ENCODE measurements around the gene ADGRG1. TPM values are rescaled to one million over a fixed set of nuclear protein-coding genes. Genes with fewer than 3 reads are reported as not detected.

Gene ADGRG1
- total RNA-seq, 2 donors from 2014 or later = 0.64 TPM

- no peaks in the 10 kb centered on the region for H3K9me3 Mint-ChIP-seq
- H3K4me3 Mint-ChIP-seq = no peak within 1 kb of the TSS
- 93 to 100% methylated on average over 4 to 11 of the region's 11 CpGs for WGBS, 2 experiments (ENCODE audit: insufficient coverage in 1 of 2, insufficient read length in 1 of 2)
- H3K27ac ChIP-seq (ENCODE audit: low read depth, low read length) = no peak within 1 kb of the TSS
- no peaks in the 10 kb centered on the region for H3K4me1 ChIP-seq (ENCODE audit: control insufficient read depth, insufficient read depth, low read length)
- no peak for DNase-seq
- no peak within 1 kb of the TSS for H3K9ac ChIP-seq (ENCODE audit: extremely low read depth, low read length, poor library complexity, severe bottlenecking)
- peaks cover 5% of the 10 kb centered on the region for H3K27me3 ChIP-seq (ENCODE audit: control insufficient read depth, insufficient read depth, low read length, poor library complexity, severe bottlenecking)
- peaks cover 4% of the 10 kb centered on the region for H3K4me1 Mint-ChIP-seq
- no peak within 1 kb of the TSS for H3K4me3 ChIP-seq (ENCODE audit: low read length)
- H3K36me3 ChIP-seq (ENCODE audit: control insufficient read depth, insufficient read depth, low read length) = no peaks in the 10 kb centered on the region
- no peak for TF ChIP-seq CTCF (conservative IDR thresholded peaks at IDR 0.05)
- no peak within 1 kb of the TSS for H3K27ac Mint-ChIP-seq
- H3K36me3 Mint-ChIP-seq (ENCODE audit: low read depth) = no peaks in the 10 kb centered on the region
- H3K27me3 Mint-ChIP-seq (ENCODE audit: insufficient read depth) = no peaks in the 10 kb centered on the region
- no peaks in the 10 kb centered on the region for H3K9me3 ChIP-seq (ENCODE audit: control insufficient read depth, low read length)
Measured at GRCh38 chr16:57668263-57668571, 39.8 kb downstream of the ADGRG1 start, which contains the start of gene ADGRG3. Gene ADGRG3, plus strand, starts transcription at chr16:57668306. Its CDS starts 42 bp downstream, at chr16:57668348.

- no peak for DNase-seq
- no peaks in the 10 kb centered on the region for H3K9me3 ChIP-seq (ENCODE audit: control insufficient read depth, low read length)
- Mint-ChIP-seq H3K27me3 (ENCODE audit: insufficient read depth) (peaks cover 2% of the 10 kb centered on the region), H3K36me3 (ENCODE audit: low read depth) (no peaks in the 10 kb centered on the region), H3K4me1 (peaks cover 4% of the 10 kb centered on the region), H3K4me3 (no peak overlapping the region), H3K9me3 (no peaks in the 10 kb centered on the region), H3K27ac (no peak overlapping the region)
- no peak for TF ChIP-seq CTCF (conservative IDR thresholded peaks at IDR 0.05)
- H3K4me3 ChIP-seq (ENCODE audit: low read length) = no peak overlapping the region
- H3K4me1 ChIP-seq (ENCODE audit: control insufficient read depth, insufficient read depth, low read length) = no peaks in the 10 kb centered on the region
- peaks cover 6% of the 10 kb centered on the region for H3K27me3 ChIP-seq (ENCODE audit: control insufficient read depth, insufficient read depth, low read length, poor library complexity, severe bottlenecking)
- H3K27ac ChIP-seq (ENCODE audit: low read depth, low read length) = no peak overlapping the region
- no peaks in the 10 kb centered on the region for H3K36me3 ChIP-seq (ENCODE audit: control insufficient read depth, insufficient read depth, low read length)
- WGBS, 2 experiments (ENCODE audit: insufficient coverage in 1 of 2, insufficient read length in 1 of 2) = 93 to 96% methylated on average over 16 to 20 of the region's 20 CpGs
- H3K9ac ChIP-seq (ENCODE audit: extremely low read depth, low read length, poor library complexity, severe bottlenecking) = no peak overlapping the region
Measured at GRCh38 chr16:57668630-57669475, 40.4 kb downstream of the ADGRG1 start.

DNA sequence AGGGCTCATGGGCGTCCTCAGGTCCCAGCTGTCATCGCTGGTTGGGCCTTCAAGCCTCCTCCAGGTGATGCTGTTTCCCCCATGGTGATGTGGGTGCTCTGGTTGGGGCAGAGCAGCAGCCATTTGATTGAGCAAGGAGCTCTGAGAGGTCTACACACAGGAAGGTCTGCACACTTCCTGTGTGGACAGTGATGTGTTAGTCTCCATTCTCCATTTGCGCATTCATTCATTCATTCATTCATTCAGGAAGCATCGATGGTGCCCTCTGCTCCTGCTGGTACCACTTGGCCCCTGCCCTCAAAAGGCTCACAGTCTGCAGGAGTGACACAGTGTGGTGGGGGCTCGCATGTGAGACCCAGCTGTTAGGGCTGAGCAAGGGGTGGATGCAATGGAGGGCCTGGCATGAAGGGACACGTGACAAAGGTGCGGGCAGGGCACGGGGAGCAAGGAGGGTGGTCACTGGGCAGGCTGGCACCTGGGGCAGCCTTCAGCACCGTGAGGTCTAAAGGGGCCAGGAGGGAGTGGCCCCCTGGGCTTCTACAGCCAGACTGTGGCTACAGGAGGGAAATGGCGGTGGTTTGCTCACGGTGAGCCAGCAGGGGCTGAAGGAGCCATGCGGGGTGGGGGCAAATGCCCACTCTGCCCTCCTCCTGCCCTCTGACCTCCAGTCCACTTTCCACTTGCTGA lies 41.2 kb downstream of the ADGRG1 start:
- Histone ChIP-seq H3K4me3 (ENCODE audit: low read length) (no peak overlapping the region), H3K36me3 (ENCODE audit: control insufficient read depth, insufficient read depth, low read length) (no peaks in the 10 kb centered on the region), H3K27me3 (ENCODE audit: control insufficient read depth, insufficient read depth, low read length, poor library complexity, severe bottlenecking) (peaks cover 6% of the 10 kb centered on the region), H3K9ac (ENCODE audit: extremely low read depth, low read length, poor library complexity, severe bottlenecking) (no peak overlapping the region), H3K4me1 (ENCODE audit: control insufficient read depth, insufficient read depth, low read length) (no peaks in the 10 kb centered on the region), H3K27ac (ENCODE audit: low read depth, low read length) (no peak overlapping the region), H3K9me3 (ENCODE audit: control insufficient read depth, low read length) (no peaks in the 10 kb centered on the region)
- H3K4me3 Mint-ChIP-seq = no peak overlapping the region
- no peaks in the 10 kb centered on the region for H3K36me3 Mint-ChIP-seq (ENCODE audit: low read depth)
- peak; percentile 42 for DNase-seq
- 94 to 95% methylated on average over 4 to 12 of the region's 12 CpGs for WGBS, 2 experiments (ENCODE audit: insufficient coverage in 1 of 2, insufficient read length in 1 of 2)
- no peak overlapping the region for H3K27ac Mint-ChIP-seq
- no peaks in the 10 kb centered on the region for H3K9me3 Mint-ChIP-seq
- H3K27me3 Mint-ChIP-seq (ENCODE audit: insufficient read depth) = peaks cover 4% of the 10 kb centered on the region
- H3K4me1 Mint-ChIP-seq = peaks cover 4% of the 10 kb centered on the region
- peak; percentile 23 for TF ChIP-seq CTCF (conservative IDR thresholded peaks at IDR 0.05)

Data from endodermal cell (in vitro differentiated cells).